PC-3 (cell line): ENCODE measurements around the gene PKP3. TPM values are rescaled to one million over a fixed set of nuclear protein-coding genes. Genes with fewer than 3 reads are reported as not detected.

ENCODE experiments used
- ATAC-seq: fragments of 200-7000 bp; cut with Tn5 transposase; 2 replicates; pipeline ENCODE4 v1.9.1; 2020; ENCODE audit warnings: mild to moderate bottlenecking, moderate library complexity
- BruUV-seq: library from RNA; stranded (reverse); fragments of 400-500 nt; replicated peaks from 2 replicates; lab custom pipeline; 2021; lab: Mats Ljungman, UMichigan
- CTCF ChIA-PET: fragments of 300-600 bp; sonication (Branson Sonifier 250); formaldehyde crosslinking; loops from one replicate; lab custom pipeline; 2022; ENCODE audit warnings: antibody characterized with exemption; lab: Charles Lee
- POLR2A ChIA-PET: fragments of 300-600 bp; sonication (Branson Sonifier 250); formaldehyde crosslinking; loops from one replicate; lab custom pipeline; 2022; ENCODE audit warnings: antibody characterized with exemption; ENCODE audit not compliant: unreplicated experiment; lab: Charles Lee
- DNase-seq: peaks from one replicate; pipeline ENCODE4 v3.0.0-alpha.2; 2015
- H2AFZ ChIP-seq: fragments of 300-600 bp; sonication (generic); 2 replicates; pipeline ENCODE4 v1.6.0; 2016; ENCODE audit warnings: antibody characterized with exemption, low read length
- H3F3A ChIP-seq: fragments of 300-600 bp; sonication (generic); one replicate; pipeline ENCODE4 v1.6.0; 2017; ENCODE audit warnings: antibody characterized with exemption, low read length, control low read depth, mild to moderate bottlenecking; ENCODE audit not compliant: unreplicated experiment
- H3K27ac ChIP-seq: fragments of 300-600 bp; sonication (generic); 2 replicates; pipeline ENCODE4 v1.5.1; 2016; ENCODE audit warnings: mild to moderate bottlenecking, low read length
- H3K27me3 ChIP-seq: fragments of 300-600 bp; sonication (generic); 2 replicates; pipeline ENCODE4 v1.6.1; 2016; ENCODE audit warnings: low read length, mixed read lengths
- H3K36me3 ChIP-seq: fragments of 300-600 bp; sonication (generic); 2 replicates; pipeline ENCODE4 v1.6.1; 2016; ENCODE audit warnings: low read depth, mixed run types, low read length, mixed read lengths
- H3K4me1 ChIP-seq: fragments of 300-600 bp; sonication (generic); 2 replicates; pipeline ENCODE4 v1.5.1; 2016; ENCODE audit warnings: low read length; ENCODE audit not compliant: insufficient read depth
- H3K4me2 ChIP-seq: fragments of 300-600 bp; sonication (generic); 2 replicates; pipeline ENCODE4 v1.6.0; 2016; ENCODE audit warnings: low read length
- H3K4me3 ChIP-seq: fragments of 300-600 bp; sonication (generic); 2 replicates; pipeline ENCODE4 v1.5.1; 2016; ENCODE audit warnings: mild to moderate bottlenecking, low read length, mixed read lengths
- H3K79me2 ChIP-seq: fragments of 300-600 bp; sonication (generic); 2 replicates; pipeline ENCODE4 v1.6.1; 2017; ENCODE audit warnings: low read length, mixed read lengths
- H3K9ac ChIP-seq: fragments of 300-600 bp; sonication (generic); 2 replicates; pipeline ENCODE4 v1.6.0; 2016; ENCODE audit warnings: mild to moderate bottlenecking, low read length
- H3K9me2 ChIP-seq: fragments of 300-600 bp; sonication (generic); replicated peaks from 2 replicates; pipeline ENCODE4 v1.6.1; 2016; ENCODE audit warnings: mixed run types, low read length, mixed read lengths
- H3K9me3 ChIP-seq: fragments of 300-600 bp; sonication (generic); 2 replicates; pipeline ENCODE4 v1.6.1; 2016; ENCODE audit warnings: low read length, mixed read lengths
- H4K20me1 ChIP-seq: fragments of 300-600 bp; sonication (generic); 2 replicates; pipeline ENCODE4 v1.6.1; 2016; ENCODE audit warnings: low read length, mixed read lengths
- CTCF ChIP-seq: fragments of 300-600 bp; sonication (generic); conservative IDR thresholded peaks from 2 replicates; pipeline ENCODE4 v1.5.1; 2017; ENCODE audit warnings: antibody characterized with exemption, low read depth, mild to moderate bottlenecking, low read length
- EZH2 ChIP-seq: fragments of 300-600 bp; sonication (generic); IDR thresholded peaks from one replicate; pipeline ENCODE4 v1.6.1; 2017; ENCODE audit warnings: antibody characterized with exemption, mild to moderate bottlenecking, low read length; ENCODE audit not compliant: unreplicated experiment
- EZH2phosphoT487 ChIP-seq: fragments of 300-600 bp; sonication (generic); IDR thresholded peaks from 2 replicates; pipeline ENCODE4 v1.6.1; 2018; ENCODE audit warnings: mild to moderate bottlenecking, antibody characterized with exemption, low read length, borderline replicate concordance
- intact Hi-C: fragments of 100-400 bp; cut with micrococcal nuclease; formaldehyde crosslinking; loops from 2 replicates; pipeline ENCODE4 v1.9.0; 2023
- total RNA-seq: library from RNA; depleted of rRNA; stranded (reverse); fragments of >200 nt; gene quantifications from 2 replicates; pipeline ENCODE4 v1.2.3, GENCODE V29; 2014

Gene PKP3
- total RNA-seq, 1 experiment from 2014 or later: 218 TPM

GRCh38 chr11:420054-420910 lies 26.3 kb downstream of the PKP3 start:
- H3F3A ChIP-seq: no peaks in the 10 kb centered on the region
- no peak overlapping the region for H3K4me2 ChIP-seq
- ChIA-PET CTCF (no interaction called here), POLR2A (interaction anchor here (0.6 kb wide), 1 partner anchor 28 kb away, joined by 3 read pairs; no protein-coding TSS in a partner anchor)
- no peak for ATAC-seq
- H3K36me3 ChIP-seq: no peaks in the 10 kb centered on the region
- no peak overlapping the region for H3K27ac ChIP-seq
- H4K20me1 ChIP-seq: no peaks in the 10 kb centered on the region
- no peak overlapping the region for H2AFZ ChIP-seq
- no peaks in the 10 kb centered on the region for H3K9me2 ChIP-seq
- H3K27me3 ChIP-seq: no peaks in the 10 kb centered on the region
- TF ChIP-seq EZH2 (no peak), EZH2phosphoT487 (no peak)
- no peaks in the 10 kb centered on the region for H3K9me3 ChIP-seq
- H3K4me1 ChIP-seq: peaks cover 19% of the 10 kb centered on the region
- no peak overlapping the region for H3K4me3 ChIP-seq
- intact Hi-C loops: no loop called here
- BruUV-seq: no TSS peak
- DNase-seq: no peak
- H3K79me2 ChIP-seq: peaks cover 13% of the 10 kb centered on the region
- H3K9ac ChIP-seq: no peak overlapping the region

GRCh38 chr11:420911-421321 lies 26.9 kb downstream of the PKP3 start:
- TF ChIP-seq CTCF: no peak
- no peak for TF ChIP-seq EZH2
- TF ChIP-seq EZH2phosphoT487: no peak
- no peak overlapping the region for H2AFZ ChIP-seq
- no peak overlapping the region for H3K4me2 ChIP-seq
- H3K27me3 ChIP-seq: no peaks in the 10 kb centered on the region
- no TSS peak for BruUV-seq
- H3K9ac ChIP-seq: no peak overlapping the region
- POLR2A ChIA-PET: interaction anchor here (0.6 kb wide), 1 partner anchor 28 kb away, joined by 3 read pairs; no protein-coding TSS in a partner anchor
- peaks cover 13% of the 10 kb centered on the region for H3K4me1 ChIP-seq
- H3K79me2 ChIP-seq: peaks cover 7% of the 10 kb centered on the region
- H3K9me3 ChIP-seq: no peaks in the 10 kb centered on the region
- no peaks in the 10 kb centered on the region for H3K36me3 ChIP-seq
- H4K20me1 ChIP-seq: no peaks in the 10 kb centered on the region
- no peaks in the 10 kb centered on the region for H3F3A ChIP-seq
- no peak overlapping the region for H3K4me3 ChIP-seq
- no peaks in the 10 kb centered on the region for H3K9me2 ChIP-seq
- no peak overlapping the region for H3K27ac ChIP-seq
- DNase-seq (no peak), ATAC-seq (no peak)
- intact Hi-C loops: no loop called here
- CTCF ChIA-PET: no interaction called here

GRCh38 chr11:422249-422656 lies 28.2 kb downstream of the PKP3 start:
- no peak overlapping the region for H3K4me3 ChIP-seq
- H3K79me2 ChIP-seq: no peaks in the 10 kb centered on the region
- peaks cover 7% of the 10 kb centered on the region for H3K4me1 ChIP-seq
- H3K9me3 ChIP-seq: no peaks in the 10 kb centered on the region
- no peaks in the 10 kb centered on the region for H3K36me3 ChIP-seq
- H3K4me2 ChIP-seq: no peak overlapping the region
- no peak overlapping the region for H3K27ac ChIP-seq
- DNase-seq (no peak), ATAC-seq (no peak)
- ChIA-PET POLR2A (no interaction called here), CTCF (no interaction called here)
- TF ChIP-seq EZH2phosphoT487: no peak
- TF ChIP-seq EZH2: no peak
- no peak for TF ChIP-seq CTCF
- intact Hi-C loops: no loop called here
- H2AFZ ChIP-seq: no peak overlapping the region
- no peak overlapping the region for H3K9ac ChIP-seq
- no peaks in the 10 kb centered on the region for H3K27me3 ChIP-seq
- H3F3A ChIP-seq: no peaks in the 10 kb centered on the region
- BruUV-seq: no TSS peak
- no peaks in the 10 kb centered on the region for H4K20me1 ChIP-seq
- H3K9me2 ChIP-seq: no peaks in the 10 kb centered on the region
